GM19351 (cell line): Measurements from ENCODE around the gene TRIB2.

ENCODE experiments used
- ATAC-seq: cut with Tn5 transposase; IDR thresholded peaks from one replicate; pipeline ENCODE4 v1.9.1; 2021; ENCODE audit warnings: mild to moderate bottlenecking, moderate library complexity; ENCODE audit not compliant: unreplicated experiment

The TRIB2 gene

DNA sequence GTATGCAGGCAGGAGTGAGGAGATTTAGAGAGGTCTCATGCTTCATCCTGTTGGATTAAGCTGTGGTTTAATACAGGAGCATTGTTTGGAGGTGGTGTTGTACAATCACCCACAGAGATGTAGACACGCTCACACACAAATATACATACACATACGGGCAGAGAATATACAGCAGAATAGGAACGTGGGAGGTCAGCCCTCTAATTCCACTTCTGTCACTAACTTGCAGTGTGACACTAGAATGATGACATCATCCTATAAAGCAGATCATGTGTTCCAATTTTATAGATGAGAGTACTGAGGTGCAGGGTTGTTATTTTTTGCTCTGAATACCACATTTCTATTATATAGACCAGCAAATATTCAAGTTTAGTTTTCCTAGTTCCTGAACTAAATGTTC, 54.4 kb downstream of the TRIB2 start:
- ATAC-seq, result no peak

DNA sequence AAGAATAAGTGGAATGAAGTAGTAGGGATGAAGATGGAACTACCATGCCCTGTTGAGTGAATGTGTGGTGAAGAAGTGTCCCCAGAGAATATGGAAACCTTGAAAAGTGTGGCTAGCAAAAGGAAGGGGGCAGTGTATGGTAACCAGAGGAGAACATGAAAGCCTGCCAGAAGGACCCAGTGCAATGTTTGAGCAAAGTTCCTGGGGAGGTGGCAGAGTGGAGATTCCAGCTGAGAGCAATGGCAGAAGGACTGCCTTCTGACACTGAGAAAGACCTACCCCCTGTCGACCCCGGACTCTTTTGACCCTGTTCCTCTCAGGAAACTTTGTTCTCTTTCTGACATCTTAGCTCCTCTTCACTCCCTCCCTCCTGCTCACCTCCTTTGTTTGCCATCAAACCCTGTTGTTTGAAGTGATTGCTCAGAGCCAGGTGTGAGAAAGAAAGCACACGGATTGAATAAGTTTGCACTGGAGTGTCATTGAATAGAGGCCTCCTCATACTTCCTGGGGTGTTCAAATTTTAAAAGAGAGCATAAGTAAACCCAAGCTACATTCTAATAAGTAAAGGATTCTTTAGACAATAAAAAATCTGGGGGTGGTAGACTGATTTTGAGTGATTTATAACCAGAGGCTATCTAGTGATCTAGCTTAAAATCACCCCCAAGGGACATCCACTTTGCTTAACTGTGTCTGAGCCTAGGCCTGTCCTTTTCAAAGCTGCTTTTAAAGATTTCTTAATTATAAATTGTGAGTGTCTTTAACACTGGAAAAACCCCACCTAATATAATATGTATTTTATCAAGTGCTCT, 57.1 kb downstream of the TRIB2 start:
- ATAC-seq, result no peak

DNA sequence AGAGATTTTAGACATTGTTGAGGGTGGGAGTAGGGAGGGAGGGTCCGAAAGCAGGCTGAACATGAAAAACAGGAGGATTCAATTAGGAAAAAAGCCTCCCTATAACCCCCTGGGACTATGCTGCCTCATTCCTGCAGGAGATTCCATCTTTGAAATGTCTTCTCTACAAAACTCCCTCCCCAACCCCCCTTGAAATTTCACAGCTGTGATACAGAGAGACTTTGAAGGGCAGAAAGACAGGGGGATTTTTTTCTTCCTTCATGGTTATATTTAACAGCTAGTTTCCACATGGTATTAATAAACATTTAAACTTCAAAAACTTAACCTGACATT, 57.6 kb downstream of the TRIB2 start:
- no peak for ATAC-seq

DNA sequence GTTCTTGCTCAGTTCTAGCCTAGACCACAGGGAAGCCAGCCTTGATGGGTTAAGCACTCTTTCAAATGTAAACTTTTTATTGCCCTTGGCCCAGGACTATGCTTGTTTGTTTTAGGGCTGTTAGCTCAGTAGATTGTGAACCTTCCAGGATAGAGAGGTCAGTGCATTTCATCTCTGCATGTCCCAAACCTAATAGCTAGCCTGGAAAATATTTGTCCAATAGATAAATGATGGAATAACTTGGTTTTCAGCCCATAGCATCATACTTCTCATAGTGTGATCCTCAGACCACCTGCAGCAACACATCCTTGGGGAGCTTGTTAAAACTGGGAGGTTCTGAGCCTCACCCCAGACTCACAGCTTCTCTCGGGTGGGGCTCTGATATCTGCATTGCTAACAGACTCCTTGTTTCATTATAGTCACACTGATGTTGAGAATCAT, 59.8 kb downstream of the TRIB2 start:
- no peak for ATAC-seq

DNA sequence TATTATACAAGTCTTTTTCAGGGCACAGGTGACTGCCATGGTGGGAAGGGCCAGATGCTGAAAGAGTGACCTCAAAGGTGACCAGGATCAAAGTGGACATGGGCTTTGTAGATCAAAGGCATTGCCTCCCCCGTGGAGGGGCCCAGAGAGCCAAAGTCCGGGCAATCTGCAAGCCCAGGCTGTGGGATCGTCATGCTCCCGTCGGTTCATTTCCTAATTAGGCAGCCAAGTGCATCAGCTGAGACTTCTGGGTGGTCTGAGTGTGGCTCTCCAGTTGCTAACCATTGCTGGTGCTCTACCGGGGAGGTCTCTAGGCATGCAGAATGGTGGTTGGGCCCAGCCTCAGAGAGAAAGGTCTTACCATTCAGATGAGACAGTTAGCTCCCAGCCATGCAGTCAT, 61.6 kb downstream of the TRIB2 start:
- no peak for ATAC-seq

DNA sequence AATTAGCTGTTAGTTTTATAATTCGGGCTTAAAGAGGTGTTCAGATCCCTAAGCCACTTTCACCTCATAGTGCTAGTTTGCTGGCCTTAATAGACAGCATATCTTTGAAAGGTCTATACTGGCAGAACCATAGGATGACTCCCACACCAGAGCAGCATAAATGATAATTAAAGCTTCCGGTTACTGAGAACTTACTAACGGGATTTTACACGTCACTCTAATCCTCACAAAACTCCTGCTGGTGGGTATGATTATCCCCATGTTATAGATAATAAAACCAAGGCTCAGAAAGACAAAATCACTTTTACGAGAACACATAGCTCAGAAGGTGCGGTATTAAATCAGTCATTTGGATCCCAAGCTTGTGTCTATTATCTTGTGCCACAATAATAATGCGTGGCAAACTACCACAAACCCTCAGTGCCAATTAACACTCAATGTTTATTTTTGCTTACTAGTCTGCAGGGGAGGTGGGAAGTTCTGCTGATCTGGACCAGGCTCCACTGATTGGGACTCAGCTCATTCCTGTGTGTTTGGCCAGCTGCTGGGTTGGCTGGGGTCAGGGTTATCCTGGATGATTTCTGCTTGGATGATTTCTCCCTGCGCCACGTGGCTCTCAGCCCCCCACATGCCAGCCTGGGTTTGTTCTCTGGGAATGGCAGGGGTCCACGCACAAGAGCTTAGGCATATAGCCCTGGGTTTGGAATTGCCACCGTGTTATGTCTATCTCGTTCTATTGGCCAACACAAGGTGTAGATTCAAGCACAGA, 62.3 kb downstream of the TRIB2 start:
- ATAC-seq, result no peak

DNA sequence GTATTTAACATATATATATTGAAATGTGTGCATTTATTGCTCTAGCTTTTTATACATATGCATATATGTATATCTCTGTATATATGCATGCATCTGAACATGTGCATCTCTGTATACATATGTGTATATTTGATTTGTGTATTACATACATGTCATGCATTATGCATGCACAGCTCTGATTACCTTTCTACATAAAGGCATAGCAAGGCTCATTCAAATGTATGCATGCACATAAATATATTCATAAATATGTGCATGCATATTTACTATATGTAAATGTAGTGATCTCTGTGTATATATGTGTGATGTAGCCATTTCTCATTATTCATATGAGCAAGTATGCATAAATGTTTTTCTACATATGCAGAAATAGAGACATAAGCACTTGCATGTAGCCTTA, 64.6 kb downstream of the TRIB2 start:
- ATAC-seq, result no peak

DNA sequence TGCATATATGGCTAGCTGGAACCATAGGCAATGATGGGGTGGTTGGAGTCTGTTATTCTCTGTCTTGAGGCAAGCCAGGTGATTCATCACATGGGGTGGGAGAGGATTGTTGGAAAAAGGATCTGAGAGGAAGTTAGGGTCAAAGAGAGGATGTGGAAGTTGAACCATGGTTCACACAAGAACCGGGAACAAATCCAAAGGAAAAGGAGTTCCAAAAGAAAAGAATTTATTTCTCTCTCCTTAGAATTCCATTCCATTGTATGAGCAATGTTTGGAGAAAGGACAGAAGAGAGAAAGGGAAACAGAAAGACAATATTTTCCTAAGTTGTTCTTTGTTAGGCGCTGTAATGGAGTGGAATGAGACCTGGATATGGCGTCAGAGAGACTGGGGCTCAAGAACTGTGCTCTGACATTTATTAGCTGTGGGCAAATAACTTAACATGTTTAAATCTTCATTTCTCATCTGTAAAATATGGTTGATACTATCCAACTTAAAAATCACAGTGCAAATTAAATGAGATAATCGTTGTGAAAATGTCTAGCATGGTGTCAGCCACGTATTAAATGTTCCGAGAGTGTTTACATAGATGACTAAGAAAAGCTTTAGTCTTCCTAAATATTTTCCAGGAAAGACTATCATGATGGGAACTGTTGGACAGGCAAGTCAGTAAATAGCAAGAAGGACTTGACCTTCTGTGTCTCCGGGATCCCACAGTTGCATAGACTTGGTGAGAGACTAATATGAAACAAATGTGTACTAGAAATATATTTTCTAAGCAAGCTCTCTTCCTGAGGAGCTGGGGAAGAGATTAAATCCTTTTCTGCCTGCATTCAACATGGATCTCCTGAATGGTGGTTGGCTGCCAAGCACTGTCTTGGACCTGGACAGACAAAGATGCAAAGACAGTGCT, 71.4 kb downstream of the TRIB2 start:
- no peak for ATAC-seq

DNA sequence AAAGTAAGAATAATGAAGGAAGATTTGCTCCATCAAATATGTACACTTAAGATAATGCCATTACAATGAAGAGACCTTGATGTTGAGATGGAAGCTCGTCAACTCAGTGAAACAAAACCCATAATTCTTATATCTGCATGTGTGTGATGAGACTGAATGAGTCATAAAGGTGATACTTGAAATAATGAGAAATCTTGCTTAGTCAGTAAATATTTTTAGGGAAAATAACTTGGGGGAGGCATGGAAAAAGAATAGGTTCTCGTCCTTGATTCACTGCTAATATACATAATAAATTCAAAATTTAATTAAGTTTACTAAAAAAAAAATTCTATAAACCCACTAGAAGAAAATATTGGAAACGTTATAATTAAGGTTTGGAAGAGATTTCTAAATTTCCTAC, 75.2 kb downstream of the TRIB2 start:
- ATAC-seq, result no peak
